NCI-H82 treated with DMSO at 0.1 percent for 48 hours (cell line): Measurements from ENCODE around the gene TMEM156.

Experiments used
- DNase-seq: peaks from one replicate; lab custom pipeline; 2025; ENCODE audit not compliant: unreplicated experiment; lab: John Stamatoyannopoulos, UW

The TMEM156 gene, protein sequence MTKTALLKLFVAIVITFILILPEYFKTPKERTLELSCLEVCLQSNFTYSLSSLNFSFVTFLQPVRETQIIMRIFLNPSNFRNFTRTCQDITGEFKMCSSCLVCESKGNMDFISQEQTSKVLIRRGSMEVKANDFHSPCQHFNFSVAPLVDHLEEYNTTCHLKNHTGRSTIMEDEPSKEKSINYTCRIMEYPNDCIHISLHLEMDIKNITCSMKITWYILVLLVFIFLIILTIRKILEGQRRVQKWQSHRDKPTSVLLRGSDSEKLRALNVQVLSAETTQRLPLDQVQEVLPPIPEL

DNA sequence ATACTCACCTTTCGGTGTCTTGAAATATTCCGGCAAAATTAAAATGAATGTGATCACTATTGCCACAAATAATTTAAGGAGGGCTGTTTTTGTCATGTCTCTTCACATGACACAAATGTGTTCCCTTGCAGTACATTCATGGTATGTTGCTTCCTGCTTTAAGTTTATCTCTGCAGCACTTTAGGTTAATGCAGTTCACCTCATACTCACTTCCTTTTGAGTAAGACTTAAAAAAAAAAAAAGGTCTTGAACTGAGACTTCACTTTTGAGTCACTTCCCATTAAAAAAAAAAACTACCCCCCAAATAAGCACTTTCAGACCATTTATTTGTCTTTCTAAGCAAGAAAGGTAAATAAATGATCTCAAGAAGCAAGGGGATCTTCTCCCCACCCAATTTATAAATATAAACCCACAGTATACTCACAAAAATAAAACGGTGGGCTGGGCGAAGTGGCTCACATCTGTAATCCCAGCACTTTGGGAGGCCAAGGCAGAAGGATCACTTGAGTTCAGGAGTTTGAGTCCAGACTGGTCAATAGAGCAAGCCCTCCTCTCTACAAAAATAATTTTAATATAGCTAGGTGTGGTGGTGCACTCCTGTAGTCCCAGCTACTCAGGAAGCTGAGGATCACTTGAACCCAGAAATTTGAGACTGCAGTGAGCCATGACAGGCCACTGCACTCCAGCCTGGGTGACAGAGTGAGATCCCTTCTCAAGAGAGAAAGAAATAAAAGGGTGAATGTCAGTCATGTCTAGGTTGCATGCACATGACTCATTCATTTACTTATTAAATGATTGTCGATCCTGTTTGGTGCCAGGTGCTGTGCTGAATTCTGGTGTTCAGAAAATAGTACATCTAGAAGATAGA, at the start of gene TMEM156:
TSS of gene TMEM156 (minus strand) at position 192 of the 868 bp plus-strand sequence. CDS start at position 96, 96 bp downstream.
- DNase-seq, result no peak

DNA sequence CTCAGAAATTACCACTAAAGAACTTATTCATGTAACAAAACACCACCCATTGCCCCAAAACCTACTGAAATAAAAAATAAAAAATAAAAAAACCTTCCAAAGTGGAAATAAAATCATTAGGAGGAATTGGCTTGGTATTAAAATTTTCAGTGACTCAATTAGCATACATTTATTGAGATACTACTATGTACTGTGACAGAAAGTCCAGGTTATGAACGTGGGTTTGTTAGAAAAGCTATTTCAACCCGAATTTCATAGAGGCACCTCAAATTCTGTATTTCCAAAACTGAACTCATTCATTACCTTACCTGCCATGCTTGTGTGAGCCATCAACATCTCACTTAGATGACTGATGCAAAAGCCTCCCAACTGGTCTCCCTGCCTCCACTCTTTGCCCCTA, 46.6 kb upstream of the TMEM156 start:
- no peak for DNase-seq

DNA sequence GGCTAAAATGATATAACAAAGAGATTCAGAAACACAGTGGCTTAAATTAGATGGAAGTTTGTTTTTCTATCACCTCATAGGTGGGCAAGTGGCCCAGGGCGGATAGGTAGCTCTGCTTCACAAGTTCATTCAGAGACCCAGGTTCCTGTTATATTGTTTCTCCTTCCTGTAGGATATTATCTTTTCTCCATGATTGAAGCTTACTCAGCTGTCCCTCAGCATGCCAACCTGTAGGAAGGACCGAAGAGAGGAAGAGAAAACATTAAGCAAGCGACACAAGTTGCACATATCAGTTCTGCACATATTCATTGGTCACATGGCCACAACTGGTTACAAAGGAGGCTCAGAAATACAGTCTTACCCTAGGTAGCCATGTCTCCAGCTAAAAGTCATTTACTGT, 36.7 kb upstream of the TMEM156 start:
- DNase-seq, result no peak

DNA sequence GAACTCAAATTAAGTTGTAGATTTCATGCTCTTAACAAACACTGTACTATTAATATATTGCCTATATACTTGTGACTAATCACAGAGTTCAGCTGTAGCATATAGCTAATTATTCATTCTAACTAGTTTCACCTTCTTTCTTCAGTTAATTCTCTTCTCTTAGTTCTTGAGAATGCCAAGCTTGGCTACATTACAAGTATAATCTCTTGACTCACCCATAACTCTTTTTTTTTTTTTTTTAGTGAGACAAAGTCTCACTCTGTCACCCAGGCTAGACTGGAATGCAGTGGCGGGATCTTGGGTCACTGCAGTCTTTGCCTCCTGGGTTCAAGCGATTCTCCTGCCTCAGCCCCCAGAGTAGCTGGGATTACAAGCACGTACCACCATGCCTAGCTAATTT, 35.2 kb upstream of the TMEM156 start:
- DNase-seq, result no peak

DNA sequence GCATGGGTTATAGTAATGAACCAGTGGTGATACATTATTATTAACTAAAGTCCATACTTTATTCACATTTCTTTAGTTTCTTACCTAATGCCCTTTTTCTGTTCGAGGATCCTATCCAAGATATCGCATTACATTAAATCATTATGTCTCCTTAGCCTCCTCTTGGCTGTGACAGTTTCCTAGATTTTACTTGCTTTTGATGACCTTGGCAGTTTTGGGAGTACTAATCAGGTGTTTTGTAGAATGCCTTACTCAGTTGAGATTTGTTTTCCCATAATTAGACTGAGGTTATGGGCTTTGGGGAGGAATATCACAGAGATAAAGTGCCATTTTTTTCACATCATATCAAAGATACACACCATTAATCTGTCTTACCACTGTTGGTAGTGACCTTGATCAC, 34.8 kb upstream of the TMEM156 start:
- DNase-seq, result no peak

DNA sequence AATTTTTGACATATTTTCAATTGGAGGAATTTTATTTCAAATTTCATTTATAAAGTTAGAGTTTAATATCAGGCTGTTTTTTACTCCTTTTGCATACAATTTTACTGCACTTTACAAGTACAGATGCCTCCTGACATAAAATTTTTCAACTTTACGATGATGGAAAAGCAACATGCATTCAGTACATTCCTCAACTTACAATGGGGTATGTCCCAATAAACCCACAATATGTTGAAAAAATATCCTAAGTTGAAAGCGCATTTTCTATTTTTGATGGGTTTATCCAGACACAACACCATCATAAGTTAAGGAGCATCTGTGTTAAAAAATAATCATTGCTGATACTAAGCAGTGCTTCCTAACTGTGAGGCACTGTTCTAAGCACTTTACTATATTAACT, 34.2 kb upstream of the TMEM156 start:
- no peak for DNase-seq

DNA sequence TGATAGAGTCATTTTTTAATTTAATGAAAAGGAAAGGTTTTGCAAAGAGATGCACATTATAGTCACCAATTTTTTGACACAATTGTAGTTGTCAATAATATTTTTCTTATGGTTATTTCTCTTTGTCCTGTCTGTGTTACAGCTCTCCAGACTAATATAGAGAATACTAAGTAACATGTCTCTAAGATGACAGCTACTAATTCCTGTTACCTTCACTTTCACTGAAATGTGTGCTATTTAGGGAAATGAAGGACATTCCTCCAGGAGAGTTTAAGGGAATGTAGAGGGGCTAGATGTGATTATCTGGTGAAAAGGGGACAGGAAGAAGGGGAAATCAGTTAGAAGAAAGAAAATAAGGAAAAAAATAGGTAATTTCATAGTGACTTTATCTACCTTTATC, 31.2 kb upstream of the TMEM156 start:
- no peak for DNase-seq

DNA sequence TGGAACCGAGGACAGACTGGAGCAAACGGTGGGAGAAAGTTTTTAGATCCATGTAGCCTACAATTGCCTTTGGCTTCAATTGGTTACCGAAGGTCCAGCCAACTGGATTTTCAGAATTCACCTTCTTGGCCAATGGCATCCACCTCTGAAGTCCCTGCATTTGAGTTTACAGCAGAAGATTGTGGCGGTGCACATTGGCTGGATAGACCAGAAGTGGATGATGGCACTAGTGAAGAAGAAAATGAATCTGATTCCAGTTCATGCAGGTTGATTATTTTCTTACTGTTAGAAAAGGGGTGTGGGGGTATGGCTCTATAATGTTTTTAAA, 30.5 kb upstream of the TMEM156 start:
- no peak for DNase-seq

DNA sequence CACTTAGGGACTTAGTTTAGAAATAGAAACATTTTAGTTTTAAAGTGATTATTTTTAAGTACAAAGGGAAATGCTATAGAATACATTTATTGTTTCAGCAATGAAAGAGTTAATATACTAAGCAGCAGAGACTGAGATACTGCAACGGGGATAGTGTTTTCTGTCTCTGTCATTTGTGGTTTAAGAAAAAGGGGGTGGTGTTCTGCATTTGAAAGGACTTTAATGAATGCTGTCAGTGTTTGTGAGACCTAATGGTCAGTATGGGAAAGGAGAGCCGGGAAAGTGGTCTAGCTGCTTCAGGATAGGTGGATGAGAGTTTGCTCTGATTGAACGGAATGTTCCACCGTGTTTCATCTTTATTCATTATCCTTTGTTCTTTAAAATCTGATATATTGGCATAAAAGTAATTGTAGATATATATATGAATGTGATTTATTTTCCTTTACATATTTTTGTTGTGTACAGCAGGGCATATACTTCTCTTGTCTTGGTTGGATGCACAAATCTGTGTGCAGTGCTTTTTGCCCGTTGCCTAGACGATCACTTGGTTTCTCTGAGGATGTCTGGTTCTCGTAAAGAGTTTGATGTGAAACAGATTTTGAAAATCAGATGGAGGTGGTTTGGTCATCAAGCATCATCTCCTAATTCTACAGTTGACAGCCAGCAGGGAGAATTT, 30.0 kb upstream of the TMEM156 start, which contains the start of gene KLHL5:
TSS of gene KLHL5 (plus strand) at position 139 of the 676 bp plus-strand sequence. CDS start at position 560, 421 bp downstream.
- DNase-seq, result no peak

DNA sequence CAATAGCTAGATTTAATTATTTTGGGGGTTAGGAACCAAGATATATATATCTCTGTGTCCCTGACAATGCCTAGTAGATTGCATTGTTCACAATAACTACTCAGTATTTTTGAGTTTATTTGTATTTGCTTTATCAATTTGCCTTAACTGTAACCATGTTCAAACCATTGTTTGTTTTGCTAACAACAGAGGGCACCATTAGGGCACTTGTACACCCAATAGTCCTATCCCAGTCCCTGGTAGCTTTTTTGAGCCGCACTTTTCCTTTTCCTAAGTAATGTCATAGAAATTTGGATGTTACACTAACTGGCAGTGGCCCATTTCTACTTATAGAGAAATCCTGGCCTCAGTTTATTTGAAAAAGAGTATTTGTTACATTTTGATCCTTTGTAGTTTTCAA, 29.2 kb upstream of the TMEM156 start:
- no peak for DNase-seq

DNA sequence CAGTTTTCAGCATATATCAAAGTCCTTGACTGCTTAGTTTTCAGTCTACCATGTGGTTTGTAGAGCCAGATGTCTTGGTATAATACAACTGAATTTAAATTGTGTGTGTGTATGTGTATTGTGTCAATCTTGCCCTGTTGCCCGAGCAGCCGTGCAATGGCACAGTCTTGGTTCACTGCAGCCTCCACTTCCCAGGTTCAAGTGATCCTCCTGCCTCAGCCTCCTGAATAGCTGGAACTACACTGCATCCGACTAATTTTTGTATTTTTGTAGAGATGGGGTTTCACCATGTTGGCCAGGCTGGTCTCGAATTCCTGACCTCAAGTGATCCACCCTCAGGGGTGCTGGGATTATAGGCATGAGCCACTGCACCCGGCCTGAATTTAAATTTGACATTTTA, 23.8 kb upstream of the TMEM156 start:
- DNase-seq, result no peak

DNA sequence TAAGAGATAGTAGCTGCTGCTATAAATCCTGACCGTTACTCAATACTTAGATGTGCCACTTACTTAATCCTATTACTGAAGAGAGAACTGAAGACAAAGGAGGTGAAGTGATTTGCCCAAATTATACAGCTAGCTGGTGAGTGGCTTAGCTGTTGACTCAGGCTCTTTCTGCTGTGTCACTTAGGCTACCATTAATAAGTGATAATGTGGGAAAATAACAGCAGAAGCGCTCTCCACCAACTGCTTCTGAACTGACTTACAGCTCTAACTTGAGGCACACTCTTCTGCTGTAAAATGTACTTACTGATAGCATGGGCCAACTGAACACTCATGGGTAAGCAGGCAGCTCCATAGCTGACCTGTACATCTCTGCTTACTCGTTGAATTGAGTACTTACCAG, 22.3 kb upstream of the TMEM156 start:
- DNase-seq, result peak; percentile 97

DNA sequence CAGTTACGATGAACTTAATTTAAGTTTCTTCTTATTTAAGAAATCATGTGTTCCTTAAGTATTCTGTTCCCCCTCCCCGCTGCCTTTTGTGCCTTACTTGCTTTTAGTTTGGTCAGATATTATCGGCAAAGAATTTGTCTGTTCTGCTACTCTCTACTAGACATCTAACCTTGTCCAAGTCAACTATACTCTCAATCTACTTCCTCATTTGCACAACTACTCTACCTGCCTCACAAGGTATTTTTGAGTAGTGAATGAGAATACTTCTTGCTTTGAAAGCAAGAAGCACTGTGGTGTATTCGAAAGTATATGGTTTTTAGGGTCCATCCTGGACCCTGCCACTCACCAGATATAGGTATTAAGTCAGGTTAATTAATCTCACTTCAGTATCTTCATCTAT, 21.8 kb upstream of the TMEM156 start:
- DNase-seq, result no peak

DNA sequence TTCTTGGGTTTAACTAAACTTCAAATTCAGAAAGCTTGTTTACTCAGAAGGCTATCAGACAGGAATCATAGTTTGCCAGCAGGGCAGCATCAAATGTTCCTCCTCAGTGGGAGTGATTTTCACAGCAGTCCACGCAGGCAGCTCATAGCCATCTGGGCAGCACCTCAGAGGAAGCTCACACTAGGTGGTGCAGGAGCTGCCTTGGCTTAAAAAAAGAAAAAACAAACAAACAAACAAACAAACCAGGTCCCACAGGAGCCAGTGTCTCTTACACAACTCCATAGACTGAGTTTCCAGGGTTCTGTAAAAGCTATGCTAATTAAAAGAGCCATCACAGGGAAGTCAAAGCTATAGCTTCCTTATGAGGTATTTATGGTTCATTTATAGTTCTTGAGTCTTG, 19.3 kb upstream of the TMEM156 start:
- DNase-seq, result no peak

DNA sequence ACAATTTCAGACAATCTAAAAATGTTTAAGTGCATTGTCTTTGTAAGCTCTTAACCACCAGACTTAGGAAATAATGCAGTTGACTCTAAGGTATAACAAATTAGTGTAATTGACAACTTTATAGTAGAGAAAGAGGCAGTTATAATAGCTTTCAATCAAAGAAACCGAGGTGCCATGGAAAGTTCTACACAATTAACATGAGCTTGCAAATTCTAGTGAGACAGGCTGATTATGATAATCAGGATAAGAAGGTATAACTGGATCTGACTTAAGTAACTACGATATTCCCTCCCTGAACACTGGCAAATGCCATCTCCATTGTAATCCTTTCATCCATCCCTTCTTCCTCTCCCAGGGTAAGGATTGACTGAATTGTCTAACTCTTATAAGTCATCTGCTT, 18.4 kb upstream of the TMEM156 start:
- peak; percentile 98 for DNase-seq

DNA sequence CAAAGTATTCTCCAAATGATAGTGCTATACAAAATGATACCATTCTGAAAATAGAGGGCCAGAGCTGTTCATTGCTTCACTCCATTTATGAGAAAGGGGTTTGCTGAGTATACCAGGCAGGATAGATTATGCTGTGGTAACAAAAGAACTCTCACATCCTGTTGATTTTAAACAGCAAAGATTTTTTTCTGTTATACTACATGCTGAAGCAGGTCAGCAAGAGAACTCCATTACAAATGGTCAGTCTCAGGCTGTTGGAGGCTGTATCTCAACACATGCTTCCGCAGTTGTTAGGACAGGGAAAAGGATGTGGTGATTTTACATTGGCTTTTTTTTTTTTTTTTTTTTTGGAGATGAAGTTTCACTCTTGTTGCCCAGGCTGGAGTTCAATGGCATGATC, 16.1 kb upstream of the TMEM156 start:
- DNase-seq, result no peak

DNA sequence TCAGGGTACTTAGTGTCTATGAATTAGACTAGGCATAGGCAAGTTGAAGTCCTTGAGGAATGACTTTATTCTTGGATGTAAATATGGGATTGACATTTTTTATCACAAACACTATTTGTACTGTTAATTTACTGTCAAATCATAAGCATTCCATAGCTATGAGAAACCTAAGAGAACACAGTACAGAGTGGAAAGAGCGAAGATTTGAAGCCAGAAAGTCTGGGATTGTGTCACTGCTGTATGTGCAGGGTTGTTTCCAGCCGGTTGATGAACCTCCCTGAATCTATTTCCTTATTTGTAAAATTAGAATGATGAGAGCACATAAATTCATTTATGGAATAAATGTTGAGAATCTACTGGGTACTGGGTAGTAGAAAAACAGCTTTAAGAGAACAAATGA, 15.5 kb upstream of the TMEM156 start:
- DNase-seq, result no peak

DNA sequence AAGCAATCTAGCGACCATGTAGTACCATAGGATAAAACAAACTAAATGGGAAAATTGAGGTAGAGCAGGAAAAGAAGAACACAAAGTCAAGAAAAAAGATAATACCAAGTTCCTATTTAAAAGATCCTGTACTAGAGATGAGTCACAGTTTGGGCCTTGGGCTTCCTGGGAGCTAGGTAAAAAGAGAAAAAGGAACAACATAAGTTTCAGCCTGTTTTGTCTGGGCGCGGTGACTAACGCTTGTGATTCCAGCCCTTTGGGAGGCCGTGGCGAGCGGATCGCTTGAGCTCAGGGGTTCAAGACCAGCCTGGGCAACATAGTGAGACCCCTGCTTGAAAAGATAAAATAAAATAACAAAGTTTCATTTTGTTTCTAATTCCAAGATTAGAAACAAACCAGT, 14.0 kb upstream of the TMEM156 start:
- no peak for DNase-seq

DNA sequence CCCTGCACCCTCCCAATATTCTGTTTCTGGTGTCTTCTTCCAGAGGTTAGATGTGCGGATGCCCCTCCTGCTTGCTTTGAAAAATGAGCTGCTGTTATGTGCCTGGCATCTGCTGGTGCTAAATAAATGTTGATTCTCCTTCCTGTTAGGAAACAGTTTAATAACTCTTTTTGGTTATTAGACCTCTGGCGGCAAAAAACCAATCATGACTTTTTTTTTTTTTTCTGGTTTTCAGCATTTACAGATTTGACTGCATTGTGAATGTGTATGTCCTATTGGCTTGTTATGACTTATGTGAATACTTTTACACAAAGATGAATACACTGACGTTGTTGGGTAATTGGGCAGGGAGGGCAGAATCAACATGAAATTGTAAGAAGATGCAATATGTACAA, 13.6 kb upstream of the TMEM156 start:
- no peak for DNase-seq

DNA sequence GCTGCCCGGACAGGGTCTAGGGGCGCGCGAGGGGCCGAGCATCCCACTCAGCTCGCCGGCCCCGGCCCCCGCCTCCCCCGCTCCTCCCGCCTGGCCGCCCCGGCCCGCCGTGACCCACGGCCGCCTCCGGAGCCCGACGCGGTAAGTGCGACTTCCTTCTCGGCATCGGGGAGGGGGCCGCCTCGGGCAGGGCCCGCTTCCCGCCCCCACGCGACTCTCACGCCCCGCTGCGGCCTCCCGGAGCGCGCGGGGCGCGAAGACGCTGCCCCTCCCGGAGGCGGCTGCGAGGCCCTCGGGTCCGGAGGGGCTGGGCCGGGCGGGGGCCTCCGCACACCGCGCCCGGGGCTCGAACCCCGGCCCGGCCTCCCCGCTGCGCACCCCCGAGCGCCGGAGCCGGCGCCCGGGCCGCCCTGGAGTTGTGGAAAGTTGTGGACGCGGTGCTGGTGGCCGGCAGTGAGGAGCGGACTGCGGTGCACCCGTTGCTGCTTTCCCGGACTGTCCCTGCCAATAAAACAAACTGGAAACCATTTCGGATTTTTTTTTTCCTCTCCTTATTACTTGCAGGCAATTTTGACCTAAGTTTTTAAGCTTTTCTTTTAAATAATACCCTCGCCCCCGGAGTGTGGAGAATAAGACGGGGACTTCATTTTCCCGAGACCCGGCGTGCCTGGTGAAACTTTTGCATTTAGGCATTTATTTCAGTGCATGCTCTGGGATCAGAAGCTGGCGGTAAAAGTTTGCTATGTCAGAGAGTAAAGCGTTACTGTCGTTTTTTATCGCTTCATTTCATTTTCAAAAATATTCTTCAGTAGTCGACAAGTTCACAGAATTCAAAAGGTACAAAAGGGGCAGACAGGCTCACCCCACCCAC, 13.0 kb upstream of the TMEM156 start:
- no peak for DNase-seq

DNA sequence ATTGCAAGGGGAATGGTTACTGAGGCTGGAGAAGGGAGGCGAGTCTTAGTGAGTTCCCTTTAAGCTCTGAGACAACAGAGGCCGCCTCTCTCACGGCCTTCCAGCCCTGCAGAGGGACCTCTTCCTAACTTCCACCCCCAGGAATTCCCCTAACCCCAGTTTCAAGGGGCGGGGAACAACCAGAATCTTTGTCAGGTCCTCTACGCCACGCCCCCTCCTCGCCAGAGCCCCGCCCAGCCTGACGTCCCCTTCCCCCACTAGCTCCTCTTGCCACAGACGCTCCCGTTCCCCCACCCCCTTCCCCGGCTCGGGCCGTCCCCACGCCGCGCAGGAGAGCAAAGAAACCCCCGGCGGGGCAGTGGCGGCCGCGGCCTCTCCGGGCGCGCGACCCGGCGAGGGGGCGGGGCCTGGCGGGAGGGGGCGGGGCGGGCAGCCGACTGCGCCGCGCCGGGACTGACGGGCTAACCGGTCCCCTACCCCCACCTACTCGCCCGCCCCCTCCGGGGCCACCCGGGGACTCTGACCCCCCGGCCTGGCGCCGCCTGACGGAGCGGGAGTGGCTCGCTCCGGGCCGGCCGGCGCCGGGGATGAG, 12.3 kb upstream of the TMEM156 start:
- DNase-seq, result peak; percentile 84
